Measurements from ENCODE around the gene SUN1.
A peak's percentile ranks its signal among the peaks of the same experiment; 100 is the strongest.

Gene SUN1

GRCh38 chr7:922334-923107, 90.2 kb downstream of the SUN1 start:
- DNase-seq, result peak; percentile 64

DNA sequence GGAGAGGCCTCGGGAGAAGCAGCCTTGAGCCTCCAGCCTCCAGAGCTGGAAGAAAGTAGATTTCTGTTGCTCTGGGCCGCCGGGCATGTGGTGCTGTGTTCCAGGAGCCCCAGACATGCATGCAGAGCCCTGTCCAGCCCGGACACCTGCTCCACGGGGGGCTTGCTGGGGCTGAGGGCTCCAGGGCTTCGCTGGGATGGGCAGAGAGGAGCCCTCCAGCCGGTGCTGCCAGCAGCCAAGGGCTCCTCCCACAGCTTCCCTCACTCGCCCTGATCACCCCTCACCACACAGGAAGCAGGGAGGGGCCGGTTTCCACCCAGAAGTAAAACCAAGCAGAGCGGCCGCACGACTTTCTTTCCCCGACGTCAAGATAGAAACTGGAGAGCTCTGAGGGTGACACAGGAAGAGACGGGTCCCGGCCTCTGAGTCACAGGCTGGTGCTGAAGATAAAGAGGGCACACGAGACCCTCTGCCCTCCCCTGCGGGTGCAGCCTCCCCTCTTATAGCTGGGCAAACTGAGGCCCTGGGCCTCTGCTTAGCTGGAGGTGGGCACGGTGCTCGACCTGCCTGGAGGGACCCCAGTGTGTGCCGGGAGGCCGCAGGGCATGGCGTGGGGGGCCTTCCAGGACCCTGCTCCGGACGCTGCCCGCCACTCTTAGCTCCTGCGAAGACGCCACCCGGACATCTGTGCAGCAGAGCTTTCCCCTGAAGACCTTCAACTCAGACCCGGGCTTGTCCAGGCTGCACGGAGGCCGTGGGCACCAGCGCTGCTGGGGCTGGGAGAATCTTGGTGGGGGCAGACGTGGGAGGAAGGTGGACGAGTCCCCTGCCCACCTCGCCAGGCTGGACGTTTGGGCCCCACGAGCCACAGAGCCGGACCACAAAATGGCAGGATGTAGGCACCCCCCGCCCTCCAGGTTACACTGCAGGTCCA, 91.1 kb downstream of the SUN1 start:
- peak; percentile 96 for DNase-seq

DNA sequence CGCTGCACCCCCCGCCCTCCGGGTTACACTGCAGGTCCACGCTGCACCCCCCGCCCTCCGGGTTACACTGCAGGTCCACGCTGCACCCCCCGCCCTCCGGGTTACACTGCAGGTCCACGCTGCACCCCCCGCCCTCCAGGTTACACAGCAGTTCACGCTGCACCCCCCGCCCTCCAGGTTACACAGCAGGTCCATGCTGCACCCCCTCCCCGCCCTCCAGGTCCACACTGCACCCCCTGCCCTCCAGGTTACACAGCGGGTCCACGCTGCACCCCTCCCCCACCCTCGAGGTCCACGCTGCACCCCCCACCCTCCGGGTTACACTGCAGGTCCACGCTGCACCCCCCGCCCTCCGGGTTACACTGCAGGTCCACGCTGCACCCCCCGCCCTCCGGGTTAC, 91.8 kb downstream of the SUN1 start:
- DNase-seq, result peak; percentile 3

All from stimulated activated CD4-positive, alpha-beta T cell treated with anti-CD3 and anti-CD28 coated beads, Interleukin-15, amount 100 ng/mL, for 24 hours (primary cell).